Tibial nerve (tissue), 4 donors: ENCODE measurements around the gene NDRG2. TPM values are rescaled to one million over a fixed set of nuclear protein-coding genes. Genes with fewer than 3 reads are reported as not detected.
A peak's percentile ranks its signal among the peaks of the same experiment; 100 is the strongest.

Experiments used
- DNase-seq, 2 donors: peaks; one replicate each; pipeline ENCODE4 v3.0.0-alpha.2; 2019; ENCODE audit warnings: low spot score in 2 of 2
- H3K27ac ChIP-seq, 4 donors: fragments of 200-600 bp; sonication (generic) in 3 of 4; one replicate each; pipeline ENCODE4 v1.5.1; 2017 to 2019; ENCODE audit warnings: mild to moderate bottlenecking in 1 of 4
- H3K27me3 ChIP-seq, 2 donors: fragments of 200-600 bp; sonication (generic) in 1 of 2; one replicate each; pipeline versions ENCODE4 v1.5.1 to v1.6.0; 2017 to 2019
- H3K36me3 ChIP-seq, 3 donors: fragments of 200-600 bp; sonication (generic); one replicate each; pipeline ENCODE4 v1.5.1; 2018 to 2019
- H3K4me1 ChIP-seq, 4 donors: fragments of 200-600 bp; sonication (generic) in 3 of 4; one replicate each; pipeline ENCODE4 v1.5.1; 2017 to 2019
- H3K4me3 ChIP-seq, 4 donors: fragments of 200-600 bp; sonication (generic) in 3 of 4; one replicate each; pipeline ENCODE4 v1.5.1; 2017 to 2019; ENCODE audit warnings: mild to moderate bottlenecking in 1 of 4, moderate library complexity in 1 of 4
- H3K9me3 ChIP-seq, 4 donors: fragments of 200-600 bp; sonication (generic) in 3 of 4; one replicate each; pipeline ENCODE4 v1.5.1; 2017 to 2019
- EP300 ChIP-seq, 2 donors: sonication (generic); formaldehyde crosslinking; IDR thresholded peaks; one replicate each; pipeline ENCODE4 v1.6.1; 2017; ENCODE audit warnings: antibody characterized with exemption in 2 of 2, mild to moderate bottlenecking in 1 of 2
- POLR2A ChIP-seq, 2 donors: fragments of 450-650 bp; IDR thresholded peaks; one replicate each; pipeline ENCODE4 v1.6.1; 2017; ENCODE audit warnings: antibody characterized with exemption in 2 of 2, mild to moderate bottlenecking in 2 of 2, moderate library complexity in 2 of 2
- WGBS, 2 donors: methylation state at CpG; one replicate each; pipeline ENCODE4 v1.1.5; 2018; 5-methylcytosine and 5-hydroxymethylcytosine counted together
- total RNA-seq, 4 donors: library from RNA; depleted of rRNA; stranded (reverse); fragments of >200 nt; gene quantifications; one replicate each; pipeline ENCODE4 v1.1.0, GENCODE V29; 2016
- TF ChIP-seq, protein P1 (sequence below), 5 experiments: fragments of 200-600 bp in 3 of 5; fragments of 450-650 bp in 2 of 5; sonication (generic) in 3 of 5; IDR thresholded peaks; one replicate each; pipeline ENCODE4 v1.5.1; 2016 to 2019; ENCODE audit warnings: antibody characterized with exemption in 5 of 5, mild to moderate bottlenecking in 3 of 5, moderate library complexity in 2 of 5

NDRG2 gene
- total RNA-seq, 4 donors from 2014 or later: 370 to 971 (median 750) TPM

DNA sequence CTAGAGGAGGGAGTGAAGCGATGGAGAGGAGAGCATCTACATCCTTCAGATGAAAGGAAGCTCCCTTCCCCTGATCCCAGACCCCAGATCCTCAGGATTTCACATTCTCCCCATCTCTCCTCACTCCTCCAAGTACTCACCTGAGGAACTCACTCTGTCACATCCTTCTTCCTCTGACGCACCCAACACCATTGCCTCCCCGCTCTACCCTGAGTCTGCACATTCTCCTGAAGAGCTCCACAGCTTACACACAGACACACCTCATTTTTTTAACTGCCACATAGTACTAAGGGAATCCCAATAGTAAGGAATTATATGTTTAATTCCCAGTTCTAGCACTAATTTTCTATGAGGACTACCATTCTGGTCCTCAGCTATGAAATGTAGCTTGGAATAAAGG lies 51.4 kb downstream of the NDRG2 start:
- WGBS, 2 donors: 95 to 96% methylated on average over 3 of the region's 3 CpGs
- H3K36me3 ChIP-seq: no peaks in the 10 kb centered on the region
- DNase-seq: no peak

GRCh38 chr14:20971705-20972021 lies 53.2 kb downstream of the NDRG2 start:
- 15 to 16% methylated on average over 7 to 8 of the region's 8 CpGs for WGBS, 2 donors
- peaks cover 0 to 12% (median 6%) of the 10 kb centered on the region in 4 donors for H3K4me1 ChIP-seq
- DNase-seq: no peak
- TF ChIP-seq, protein P1, sequence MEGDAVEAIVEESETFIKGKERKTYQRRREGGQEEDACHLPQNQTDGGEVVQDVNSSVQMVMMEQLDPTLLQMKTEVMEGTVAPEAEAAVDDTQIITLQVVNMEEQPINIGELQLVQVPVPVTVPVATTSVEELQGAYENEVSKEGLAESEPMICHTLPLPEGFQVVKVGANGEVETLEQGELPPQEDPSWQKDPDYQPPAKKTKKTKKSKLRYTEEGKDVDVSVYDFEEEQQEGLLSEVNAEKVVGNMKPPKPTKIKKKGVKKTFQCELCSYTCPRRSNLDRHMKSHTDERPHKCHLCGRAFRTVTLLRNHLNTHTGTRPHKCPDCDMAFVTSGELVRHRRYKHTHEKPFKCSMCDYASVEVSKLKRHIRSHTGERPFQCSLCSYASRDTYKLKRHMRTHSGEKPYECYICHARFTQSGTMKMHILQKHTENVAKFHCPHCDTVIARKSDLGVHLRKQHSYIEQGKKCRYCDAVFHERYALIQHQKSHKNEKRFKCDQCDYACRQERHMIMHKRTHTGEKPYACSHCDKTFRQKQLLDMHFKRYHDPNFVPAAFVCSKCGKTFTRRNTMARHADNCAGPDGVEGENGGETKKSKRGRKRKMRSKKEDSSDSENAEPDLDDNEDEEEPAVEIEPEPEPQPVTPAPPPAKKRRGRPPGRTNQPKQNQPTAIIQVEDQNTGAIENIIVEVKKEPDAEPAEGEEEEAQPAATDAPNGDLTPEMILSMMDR (IDR thresholded peaks at IDR 0.05): no peak
- TF ChIP-seq POLR2A (IDR thresholded peaks at IDR 0.05): peak in 1 of 2 donors; percentile 5
- no peak for TF ChIP-seq EP300 (IDR thresholded peaks at IDR 0.05)
- no peaks in the 10 kb centered on the region for H3K27me3 ChIP-seq
- H3K9me3 ChIP-seq: no peaks in the 10 kb centered on the region
- H3K36me3 ChIP-seq: no peaks in the 10 kb centered on the region
- H3K27ac ChIP-seq: peak overlapping the region; percentile 52 to 85 (median 72)
- H3K4me3 ChIP-seq: peak overlapping the region; percentile 42 to 65 (median 50)

More for the DNA sequence above, 51.4 kb downstream of the NDRG2 start:
- Histone ChIP-seq H3K27ac (no peak overlapping the region), H3K4me1 (peaks cover 0 to 12% (median 6%) of the 10 kb centered on the region in 4 donors), H3K4me3 (no peak overlapping the region), H3K9me3 (no peaks in the 10 kb centered on the region), H3K27me3 (no peaks in the 10 kb centered on the region)
- TF ChIP-seq POLR2A (IDR thresholded peaks at IDR 0.05) (no peak), EP300 (IDR thresholded peaks at IDR 0.05) (no peak)
- TF ChIP-seq, protein P1 (IDR thresholded peaks at IDR 0.05): no peak

DNA sequence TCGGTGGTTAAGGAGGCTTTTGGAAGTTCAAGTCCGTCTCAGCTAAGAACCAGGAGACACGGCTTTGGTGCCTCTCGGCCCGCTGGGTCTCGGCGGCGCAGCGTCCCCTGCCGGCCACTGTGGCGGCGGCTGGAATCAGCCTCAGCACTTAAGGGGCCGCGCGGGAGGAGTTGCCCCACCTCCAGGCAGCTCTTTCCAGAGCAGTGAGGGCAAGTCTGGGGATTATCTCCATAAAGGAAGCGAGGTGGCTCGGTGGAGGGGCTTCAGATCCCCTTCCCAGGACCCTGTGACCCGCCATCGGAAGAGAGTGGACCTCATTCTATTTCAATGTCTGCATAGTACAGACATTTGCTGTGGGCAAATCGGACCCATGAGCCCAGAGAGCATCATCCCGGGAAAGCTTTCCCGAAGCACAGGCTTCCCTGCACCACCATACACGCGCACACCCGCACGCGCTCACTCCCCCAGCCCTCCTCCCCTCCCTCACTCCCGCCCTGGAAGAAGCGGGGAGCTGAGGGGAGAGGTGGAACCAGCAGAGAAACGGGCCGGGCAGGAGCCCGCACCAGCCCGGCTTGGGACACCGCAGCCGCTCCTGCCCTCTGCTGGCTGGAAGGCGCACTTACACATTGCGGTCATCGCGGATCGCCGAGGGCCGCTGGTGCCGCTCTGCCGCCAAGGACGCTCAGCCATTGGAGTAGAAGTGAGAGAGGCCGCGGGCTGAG lies 53.7 kb downstream of the NDRG2 start:
- Histone ChIP-seq H3K9me3 (no peaks in the 10 kb centered on the region), H3K36me3 (no peaks in the 10 kb centered on the region), H3K27ac (peak overlapping the region; percentile 52 to 85 (median 72)), H3K4me3 (peak overlapping the region; percentile 42 to 65 (median 50)), H3K27me3 (no peaks in the 10 kb centered on the region), H3K4me1 (peaks cover 0 to 12% (median 6%) of the 10 kb centered on the region in 4 donors)
- DNase-seq: peak; percentile 60 to 77
- TF ChIP-seq, protein P1 (IDR thresholded peaks at IDR 0.05): peak; percentile 84 to 96 (median 85)
- peak in 1 of 2 donors; percentile 41 for TF ChIP-seq EP300 (IDR thresholded peaks at IDR 0.05)
- peak in 1 of 2 donors; percentile 0 for TF ChIP-seq POLR2A (IDR thresholded peaks at IDR 0.05)
- 0 to 1% methylated on average over 37 to 43 of the region's 47 CpGs for WGBS, 2 donors

GRCh38 chr14:20970647-20970982 lies 54.2 kb downstream of the NDRG2 start:
- peak overlapping the region; percentile 42 to 65 (median 50) for H3K4me3 ChIP-seq

DNA sequence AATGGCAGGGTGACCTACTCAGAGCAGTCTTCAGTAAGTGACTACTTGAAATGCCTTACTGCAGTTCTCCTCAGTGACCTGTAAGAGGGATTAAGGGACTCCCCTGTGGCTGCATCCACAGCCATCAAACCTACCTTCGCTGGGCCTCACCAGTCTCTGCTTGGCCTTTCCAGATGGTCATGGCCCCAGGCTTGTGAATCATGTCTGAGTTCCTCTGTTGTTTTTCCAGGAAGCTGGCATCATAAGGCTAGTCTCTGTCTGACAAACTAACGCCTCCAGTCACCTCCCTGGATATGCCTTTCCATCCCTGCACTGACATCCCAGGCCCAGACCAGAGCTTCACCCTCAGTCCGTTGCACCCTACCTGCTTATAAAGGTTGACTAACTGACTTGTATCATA lies 55.5 kb downstream of the NDRG2 start:
- TF ChIP-seq EP300 (IDR thresholded peaks at IDR 0.05): no peak
- no peak for TF ChIP-seq POLR2A (IDR thresholded peaks at IDR 0.05)
- TF ChIP-seq, protein P1 (IDR thresholded peaks at IDR 0.05): no peak
- no peak for DNase-seq
- no peaks in the 10 kb centered on the region for H3K27me3 ChIP-seq
- H3K4me3 ChIP-seq: no peak overlapping the region
- H3K36me3 ChIP-seq: no peaks in the 10 kb centered on the region
- WGBS, 2 donors: 82 to 94% methylated on average over 3 of the region's 3 CpGs
- no peak overlapping the region for H3K27ac ChIP-seq
- H3K9me3 ChIP-seq: no peaks in the 10 kb centered on the region
- H3K4me1 ChIP-seq: peaks cover 0 to 12% (median 6%) of the 10 kb centered on the region in 4 donors

More at GRCh38 chr14:20970647-20970982, 54.2 kb downstream of the NDRG2 start:
- Histone ChIP-seq H3K27me3 (no peaks in the 10 kb centered on the region), H3K27ac (peak overlapping the region; percentile 52 to 85 (median 72)), H3K9me3 (no peaks in the 10 kb centered on the region), H3K4me1 (peaks cover 0 to 12% (median 6%) of the 10 kb centered on the region in 4 donors), H3K36me3 (no peaks in the 10 kb centered on the region)
- DNase-seq: no peak
- TF ChIP-seq, protein P1 (IDR thresholded peaks at IDR 0.05): no peak
- TF ChIP-seq EP300 (IDR thresholded peaks at IDR 0.05): no peak
- no peak for TF ChIP-seq POLR2A (IDR thresholded peaks at IDR 0.05)
- WGBS, 2 donors: 12 to 18% methylated on average over 10 of the region's 10 CpGs
